ENCODE data around the gene UBE2L6.
A peak's percentile ranks its signal among the peaks of the same experiment; 100 is the strongest.

UBE2L6 gene

GRCh38 chr11:57567515-57568329 is at the start of gene UBE2L6:
Gene UBE2L6, minus strand, starts transcription at chr11:57567672. Its CDS starts 61 bp downstream, at chr11:57567611.
- DNase-seq (ENCODE audit: low spot score), result peak; percentile 85

- no peak for DNase-seq (ENCODE audit: low spot score)
Measured at GRCh38 chr11:57616595-57616994, 49.1 kb upstream of the UBE2L6 start.

- DNase-seq (ENCODE audit: low spot score), result no peak
Measured at GRCh38 chr11:57615308-57615707, 47.8 kb upstream of the UBE2L6 start.

GRCh38 chr11:57614234-57614772 is 46.8 kb upstream of the UBE2L6 start:
- no peak for DNase-seq (ENCODE audit: low spot score)

GRCh38 chr11:57610170-57610569 is 42.7 kb upstream of the UBE2L6 start:
- DNase-seq (ENCODE audit: low spot score), result no peak

- no peak for DNase-seq (ENCODE audit: low spot score)
Measured at GRCh38 chr11:57605028-57605420, 37.6 kb upstream of the UBE2L6 start.

GRCh38 chr11:57604296-57605027 is 37.0 kb upstream of the UBE2L6 start:
- no peak for DNase-seq (ENCODE audit: low spot score)

GRCh38 chr11:57601297-57601696 is 33.8 kb upstream of the UBE2L6 start:
- no peak for DNase-seq (ENCODE audit: low spot score)

GRCh38 chr11:57599381-57599780 is 31.9 kb upstream of the UBE2L6 start:
- no peak for DNase-seq (ENCODE audit: low spot score)

GRCh38 chr11:57598831-57599155 is 31.3 kb upstream of the UBE2L6 start:
- no peak for DNase-seq (ENCODE audit: low spot score)

GRCh38 chr11:57597916-57598830 is 30.7 kb upstream of the UBE2L6 start:
- peak; percentile 97 for DNase-seq (ENCODE audit: low spot score)

GRCh38 chr11:57597461-57597915 is 30.0 kb upstream of the UBE2L6 start, which contains the start of gene SERPING1:
Gene SERPING1, plus strand, starts transcription at chr11:57597685. Its CDS starts 586 bp downstream, at chr11:57598271.
- no peak for DNase-seq (ENCODE audit: low spot score)

- no peak for DNase-seq (ENCODE audit: low spot score)
Measured at GRCh38 chr11:57596266-57596885, 28.9 kb upstream of the UBE2L6 start.

GRCh38 chr11:57588046-57588710 is 20.7 kb upstream of the UBE2L6 start:
- no peak for DNase-seq (ENCODE audit: low spot score)

- no peak for DNase-seq (ENCODE audit: low spot score)
Measured at GRCh38 chr11:57586711-57587245, 19.3 kb upstream of the UBE2L6 start.

- DNase-seq (ENCODE audit: low spot score), result no peak
Measured at GRCh38 chr11:57585301-57585700, 17.8 kb upstream of the UBE2L6 start.

- DNase-seq (ENCODE audit: low spot score), result no peak
Measured at GRCh38 chr11:57584341-57584740, 16.9 kb upstream of the UBE2L6 start.

GRCh38 chr11:57574061-57574460 is 6.6 kb upstream of the UBE2L6 start:
- no peak for DNase-seq (ENCODE audit: low spot score)

- no peak for DNase-seq (ENCODE audit: low spot score)
Measured at GRCh38 chr11:57571606-57572005, 4.1 kb upstream of the UBE2L6 start.

- peak; percentile 92 for DNase-seq (ENCODE audit: low spot score)
Measured at GRCh38 chr11:57568330-57568766, 876 bp upstream of the UBE2L6 start.

Data from ecto neural progenitor cell (in vitro differentiated cells).